Neural progenitor cell (in vitro differentiated cells): ENCODE data around the gene WFDC2.

ENCODE experiments used
- CTCF ChIP-seq: fragments of 200-600 bp; sonication (generic); IDR thresholded peaks from 2 replicates; pipeline ENCODE4 v1.5.1; 2017; ENCODE audit warnings: antibody characterized with exemption, mild to moderate bottlenecking
- EZH2 ChIP-seq: fragments of 200-600 bp; sonication (generic); IDR thresholded peaks from 2 replicates; pipeline ENCODE4 v1.6.1; 2017; ENCODE audit warnings: antibody characterized with exemption, mild to moderate bottlenecking, moderate library complexity

GRCh38 chr20:45501600-45501999 is 32.0 kb downstream of the WFDC2 start:
- TF ChIP-seq CTCF (no peak), EZH2 (no peak)
